Effector memory CD4-positive, alpha-beta T cell (primary cell): ENCODE data around the gene UBE2R2.
"Not testable (repeated sequence)": the region's sequence is repeated elsewhere in the genome, so short reads cannot be mapped to it uniquely, and the experiment has no call there.

Experiments used
- DNase-seq, 3 donors: peaks; one replicate each; pipeline ENCODE4 v3.0.0-alpha.2; 2020
- H3K27ac ChIP-seq: 2 replicates; pipeline ENCODE4 v1.7.0; 2013; ENCODE audit warnings: mild to moderate bottlenecking, low read length, moderate library complexity; ENCODE audit not compliant: insufficient read depth, poor library complexity, severe bottlenecking
- H3K27me3 ChIP-seq: replicated peaks from 2 replicates; pipeline ENCODE4 v1.7.0; 2013; ENCODE audit warnings: mild to moderate bottlenecking, low read length; ENCODE audit not compliant: insufficient read depth, control insufficient read depth, poor library complexity, severe bottlenecking
- H3K36me3 ChIP-seq: 2 replicates; pipeline ENCODE4 v1.7.0; 2013; ENCODE audit warnings: mild to moderate bottlenecking, low read length, moderate library complexity; ENCODE audit not compliant: control insufficient read depth, insufficient read depth
- H3K4me1 ChIP-seq: 2 replicates; pipeline ENCODE4 v1.7.0; 2013; ENCODE audit warnings: low read length, mild to moderate bottlenecking; ENCODE audit not compliant: control insufficient read depth, insufficient read depth, poor library complexity, severe bottlenecking
- H3K4me3 ChIP-seq: 2 replicates; pipeline ENCODE4 v1.7.0; 2013; ENCODE audit warnings: low read length, low read depth, mild to moderate bottlenecking; ENCODE audit not compliant: insufficient read depth, poor library complexity, severe bottlenecking
- H3K9me3 ChIP-seq: 2 replicates; pipeline ENCODE4 v1.7.0; 2013; ENCODE audit warnings: mild to moderate bottlenecking, low read length, moderate library complexity; ENCODE audit not compliant: control insufficient read depth

UBE2R2 gene

GRCh38 chr9:33817327-33818166 lies 587 bp downstream of the UBE2R2 start:
- no peaks in the 10 kb centered on the region for H3K9me3 ChIP-seq
- DNase-seq, result peak; percentile 11 to 42 (median 40)
- H3K36me3 ChIP-seq, result no peaks in the 10 kb centered on the region
- H3K4me1 ChIP-seq, result peaks cover 22% of the 10 kb centered on the region
- H3K27me3 ChIP-seq, result no peaks in the 10 kb centered on the region
- H3K27ac ChIP-seq, result peak overlapping the region; percentile 98
- H3K4me3 ChIP-seq, result peak overlapping the region; percentile 93

- no peak for DNase-seq
Observed at GRCh38 chr9:33818167-33818846, 1.3 kb downstream of the UBE2R2 start.

GRCh38 chr9:33818847-33819500 lies 2.0 kb downstream of the UBE2R2 start:
- peak overlapping the region; percentile 93 for H3K4me3 ChIP-seq
- DNase-seq, result no peak
- H3K36me3 ChIP-seq, result no peaks in the 10 kb centered on the region
- peaks cover 20% of the 10 kb centered on the region for H3K4me1 ChIP-seq
- peak overlapping the region; percentile 98 for H3K27ac ChIP-seq
- no peaks in the 10 kb centered on the region for H3K9me3 ChIP-seq
- no peaks in the 10 kb centered on the region for H3K27me3 ChIP-seq

More at GRCh38 chr9:33818167-33818846, 1.3 kb downstream of the UBE2R2 start:
- H3K27me3 ChIP-seq, result no peaks in the 10 kb centered on the region
- no peaks in the 10 kb centered on the region for H3K36me3 ChIP-seq
- H3K4me1 ChIP-seq, result peaks cover 22% of the 10 kb centered on the region
- no peaks in the 10 kb centered on the region for H3K9me3 ChIP-seq
- peak overlapping the region; percentile 93 for H3K4me3 ChIP-seq
- H3K27ac ChIP-seq, result peak overlapping the region; percentile 98

GRCh38 chr9:33820231-33820745 lies 3.3 kb downstream of the UBE2R2 start:
- H3K36me3 ChIP-seq, result no peaks in the 10 kb centered on the region
- H3K9me3 ChIP-seq, result no peaks in the 10 kb centered on the region
- H3K27ac ChIP-seq, result no peak overlapping the region
- H3K27me3 ChIP-seq, result no peaks in the 10 kb centered on the region
- no peak overlapping the region for H3K4me3 ChIP-seq
- no peak for DNase-seq
- peaks cover 20% of the 10 kb centered on the region for H3K4me1 ChIP-seq

- H3K36me3 ChIP-seq, result no peaks in the 10 kb centered on the region
- DNase-seq, result no peak
- H3K4me1 ChIP-seq, result peaks cover 8% of the 10 kb centered on the region
- no peaks in the 10 kb centered on the region for H3K27me3 ChIP-seq
- no peak overlapping the region for H3K27ac ChIP-seq
- no peak overlapping the region for H3K4me3 ChIP-seq
- H3K9me3 ChIP-seq, result no peaks in the 10 kb centered on the region
Observed at GRCh38 chr9:33823801-33824200, 6.8 kb downstream of the UBE2R2 start.

- H3K9me3 ChIP-seq, H3K27me3 ChIP-seq, H3K36me3 ChIP-seq, DNase-seq, H3K4me1 ChIP-seq, H3K4me3 ChIP-seq, H3K27ac ChIP-seq: not testable (repeated sequence)
Observed at GRCh38 chr9:33827285-33827684, 10.3 kb downstream of the UBE2R2 start.

- H3K36me3 ChIP-seq, DNase-seq, H3K4me3 ChIP-seq, H3K4me1 ChIP-seq, H3K27me3 ChIP-seq, H3K27ac ChIP-seq, H3K9me3 ChIP-seq: not testable (repeated sequence)
Observed at GRCh38 chr9:33829641-33830230, 12.8 kb downstream of the UBE2R2 start.

- Histone ChIP-seq H3K27ac (no peak overlapping the region), H3K4me1 (no peaks in the 10 kb centered on the region), H3K9me3 (no peaks in the 10 kb centered on the region), H3K27me3 (no peaks in the 10 kb centered on the region), H3K36me3 (no peaks in the 10 kb centered on the region), H3K4me3 (no peak overlapping the region)
- no peak for DNase-seq
Observed at GRCh38 chr9:33835625-33836260, 18.8 kb downstream of the UBE2R2 start.

- H3K9me3 ChIP-seq, H3K27me3 ChIP-seq, H3K36me3 ChIP-seq, H3K4me3 ChIP-seq, H3K27ac ChIP-seq, DNase-seq, H3K4me1 ChIP-seq: not testable (repeated sequence)
Observed at GRCh38 chr9:33836261-33836660, 19.3 kb downstream of the UBE2R2 start.
